22Rv1 (cell line): ENCODE measurements around the gene UBE2K.

Experiments used
- CTCF ChIP-seq: fragments of 450-650 bp; IDR thresholded peaks from 2 replicates; pipeline ENCODE4 v1.5.1; 2017; ENCODE audit warnings: mild to moderate bottlenecking
- ZFX ChIP-seq: fragments of 450-650 bp; IDR thresholded peaks from 2 replicates; pipeline ENCODE4 v1.6.1; 2017; ENCODE audit warnings: antibody characterized with exemption, borderline replicate concordance

GRCh38 chr4:39786838-39787237 is 88.9 kb downstream of the UBE2K start:
- TF ChIP-seq CTCF (no peak), ZFX (no peak)
